Thymus (tissue), 11 donors: ENCODE measurements around the gene SUDS3. TPM values are rescaled to one million over a fixed set of nuclear protein-coding genes. Genes with fewer than 3 reads are reported as not detected.

Experiments used
- DNase-seq, 9 donors: peaks; one replicate each; pipeline ENCODE4 v3.0.0-alpha.2; 2013; ENCODE audit warnings: low spot score in 9 of 9, low read depth in 6 of 9, missing footprints in 1 of 9
- H3K27ac ChIP-seq, 2 donors: one replicate each; pipeline ENCODE4 v1.5.1; 2013; ENCODE audit warnings: control low read depth in 1 of 2, low read depth in 1 of 2, low read length in 1 of 2, mild to moderate bottlenecking in 1 of 2, moderate library complexity in 1 of 2
- H3K27me3 ChIP-seq, 2 donors: one replicate each; pipeline ENCODE4 v1.5.1; 2013; ENCODE audit warnings: low read length in 1 of 2; ENCODE audit not compliant: control insufficient read depth in 2 of 2, insufficient read depth in 1 of 2
- H3K36me3 ChIP-seq, 2 donors: one replicate each; pipeline ENCODE4 v1.5.1; 2013; ENCODE audit warnings: low read length in 1 of 2, mild to moderate bottlenecking in 1 of 2, moderate library complexity in 1 of 2; ENCODE audit not compliant: control insufficient read depth in 2 of 2, insufficient read depth in 2 of 2
- H3K4me1 ChIP-seq, 2 donors: one replicate each; pipeline ENCODE4 v1.5.1; 2013; ENCODE audit warnings: low read length in 2 of 2; ENCODE audit not compliant: control insufficient read depth in 2 of 2, insufficient read depth in 2 of 2
- H3K4me3 ChIP-seq, 2 donors: one replicate each; pipeline ENCODE4 v1.5.1; 2013; ENCODE audit warnings: low read length in 2 of 2, control low read depth in 1 of 2, mild to moderate bottlenecking in 1 of 2
- H3K9me3 ChIP-seq, 2 donors: one replicate each; pipeline ENCODE4 v1.5.1; 2013; ENCODE audit warnings: low read length in 1 of 2, mild to moderate bottlenecking in 1 of 2; ENCODE audit not compliant: control insufficient read depth in 2 of 2, insufficient read depth in 1 of 2
- WGBS: extraction: QIAGEN DNeasy Blood & Tissue Kit; methylation state at CpG from one replicate; pipeline ENCODE4 v1.1.7; 2013; 5-methylcytosine and 5-hydroxymethylcytosine counted together
- polyA plus RNA-seq: library from polyadenylated mRNA; stranded (reverse); fragments of 200-250 nt; gene quantifications from one replicate; pipeline ENCODE4 v1.2.3, GENCODE V29; 2013
- total RNA-seq: library from RNA; stranded (reverse); fragments of 120-200 nt; gene quantifications from one replicate; pipeline ENCODE4 v1.2.4, GENCODE V29; 2013
- donor health status: healthy.

Gene SUDS3
- total and polyA plus RNA-seq, 2 donors, result 19.3 to 21.8 TPM

DNA sequence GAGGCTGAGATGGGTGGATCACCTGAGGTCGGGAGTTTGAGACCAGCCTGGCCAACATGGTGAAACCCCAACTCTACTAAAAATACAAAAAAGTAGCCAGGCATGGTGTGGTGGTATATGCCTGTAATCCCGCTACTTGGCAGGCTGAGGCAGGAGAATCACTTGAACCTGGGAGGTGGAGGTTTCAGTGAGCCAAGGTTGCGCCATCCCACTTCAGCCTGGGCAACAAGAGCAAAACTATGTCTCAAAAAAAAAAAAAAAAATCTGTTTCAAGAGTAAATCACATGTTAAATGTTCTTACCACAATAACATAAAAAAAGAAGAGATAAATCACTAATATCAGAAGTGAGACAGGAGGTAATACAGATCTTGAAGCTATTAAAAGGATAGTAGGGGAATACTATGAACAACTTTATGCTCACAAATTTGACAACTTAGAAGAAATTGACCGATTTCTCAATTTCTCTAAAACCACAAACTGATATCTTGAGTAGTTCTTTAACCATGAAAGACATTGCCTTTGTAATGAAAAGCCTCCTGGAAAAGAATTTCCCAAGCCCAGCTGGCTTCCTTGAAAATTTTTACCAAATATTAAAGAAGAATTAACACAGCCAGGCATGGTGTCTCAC lies 41.3 kb upstream of the SUDS3 start:
- WGBS, result 97% methylated on average over 4 of the region's 4 CpGs
- Histone ChIP-seq H3K36me3 (peaks cover 0 to 2% of the 10 kb centered on the region in 2 donors), H3K27me3 (no peaks in the 10 kb centered on the region), H3K9me3 (no peaks in the 10 kb centered on the region), H3K27ac (no peak overlapping the region), H3K4me3 (no peak overlapping the region), H3K4me1 (no peaks in the 10 kb centered on the region)
- no peak for DNase-seq

DNA sequence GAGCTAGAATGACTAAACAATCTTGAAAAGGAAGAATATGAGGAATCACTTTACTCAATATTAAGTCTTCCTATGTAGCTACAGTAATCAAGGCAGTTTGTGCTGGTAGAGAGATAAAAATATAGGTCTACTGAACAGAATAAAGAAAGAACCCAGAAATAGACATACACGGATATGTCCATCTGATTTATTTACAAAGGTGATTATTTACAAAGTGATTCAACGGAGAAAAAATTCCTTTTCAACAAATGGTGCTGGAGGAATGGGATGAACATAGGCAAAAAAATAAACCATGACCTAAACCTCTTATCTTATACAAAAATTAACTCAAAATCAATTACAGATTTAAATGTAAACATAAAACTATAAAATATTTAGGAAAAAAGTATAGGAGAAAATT lies 40.2 kb upstream of the SUDS3 start:
- H3K4me3 ChIP-seq, result no peak overlapping the region
- no peak overlapping the region for H3K27ac ChIP-seq
- H3K9me3 ChIP-seq, result no peaks in the 10 kb centered on the region
- H3K4me1 ChIP-seq, result no peaks in the 10 kb centered on the region
- H3K27me3 ChIP-seq, result no peaks in the 10 kb centered on the region
- no peak for DNase-seq
- 99% methylated on average over 2 of the region's 2 CpGs for WGBS
- peaks cover 0 to 2% of the 10 kb centered on the region in 2 donors for H3K36me3 ChIP-seq

DNA sequence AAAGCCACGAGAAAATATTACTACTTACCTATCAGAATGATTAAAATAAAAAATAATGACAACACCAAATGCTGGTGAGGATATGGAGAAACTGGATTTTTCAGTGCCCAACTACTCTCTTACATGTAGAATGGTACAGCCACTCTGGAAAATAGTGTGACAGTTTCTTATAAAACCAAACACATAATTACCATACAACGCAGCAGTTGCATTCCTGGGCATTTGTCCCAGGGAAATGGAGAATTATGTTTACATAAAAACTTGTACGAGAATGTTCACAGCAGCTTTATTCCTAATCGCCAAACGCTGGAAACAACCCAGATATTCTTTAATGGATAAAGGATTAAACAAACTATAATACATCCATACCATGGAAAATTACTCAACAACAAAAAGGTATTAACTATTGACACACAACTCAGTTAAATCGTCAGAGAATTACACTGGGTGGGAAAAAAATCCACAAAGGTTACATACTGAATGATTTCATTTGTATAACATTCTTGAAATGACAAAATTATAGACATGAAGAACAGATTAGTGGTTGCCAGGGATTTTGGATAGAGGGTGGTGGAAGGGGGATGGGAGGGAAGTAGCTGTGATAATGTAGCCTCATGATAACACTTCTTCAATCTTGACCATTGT lies 39.0 kb upstream of the SUDS3 start:
- H3K4me1 ChIP-seq, result no peaks in the 10 kb centered on the region
- 96% methylated on average over 6 of the region's 6 CpGs for WGBS
- H3K4me3 ChIP-seq, result no peak overlapping the region
- no peak for DNase-seq
- H3K36me3 ChIP-seq, result peaks cover 0 to 2% of the 10 kb centered on the region in 2 donors
- H3K9me3 ChIP-seq, result no peaks in the 10 kb centered on the region
- H3K27me3 ChIP-seq, result no peaks in the 10 kb centered on the region
- no peak overlapping the region for H3K27ac ChIP-seq

DNA sequence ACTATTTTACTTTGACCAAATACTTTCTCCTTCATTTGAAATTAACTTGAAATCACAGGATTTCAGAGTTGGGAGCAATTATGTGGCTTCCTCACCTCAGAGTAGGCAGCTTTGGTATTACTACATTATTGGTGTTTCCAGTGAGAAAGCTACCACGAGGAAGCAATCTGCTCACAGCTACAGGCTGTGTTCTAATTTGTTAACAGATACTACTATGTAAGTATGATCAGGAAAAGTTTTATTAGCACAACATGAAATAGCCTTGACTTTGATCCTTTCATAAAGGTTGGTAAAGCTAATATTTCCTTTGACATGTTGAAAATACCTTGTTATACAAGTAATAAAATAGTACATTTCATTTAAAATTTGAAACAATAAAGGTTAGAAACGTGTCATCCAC lies 34.3 kb upstream of the SUDS3 start:
- Histone ChIP-seq H3K4me1 (no peaks in the 10 kb centered on the region), H3K27ac (no peak overlapping the region), H3K36me3 (no peaks in the 10 kb centered on the region), H3K27me3 (no peaks in the 10 kb centered on the region), H3K9me3 (no peaks in the 10 kb centered on the region), H3K4me3 (no peak overlapping the region)
- DNase-seq, result no peak
- WGBS, result 70% methylated on average over 2 of the region's 2 CpGs

DNA sequence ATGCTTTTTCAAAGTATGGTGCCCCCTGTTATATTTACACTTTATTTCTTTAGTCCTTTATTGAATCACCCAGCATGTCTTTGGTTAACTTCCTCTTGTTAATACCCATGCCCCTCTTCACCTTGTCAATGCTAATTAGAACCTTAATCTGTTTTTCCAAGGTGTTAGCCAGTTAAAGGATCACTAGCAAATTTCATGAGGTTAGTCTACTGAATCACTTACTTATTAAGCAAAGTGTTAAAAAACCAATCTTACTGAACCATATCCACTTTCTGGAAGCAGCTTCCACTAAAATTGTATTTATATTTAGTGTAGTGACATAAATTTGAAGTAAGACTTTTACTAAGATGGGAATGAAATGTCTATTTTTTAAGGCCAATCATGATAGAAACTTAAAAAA lies 31.5 kb upstream of the SUDS3 start:
- Histone ChIP-seq H3K9me3 (no peaks in the 10 kb centered on the region), H3K27me3 (no peaks in the 10 kb centered on the region), H3K4me3 (no peak overlapping the region), H3K27ac (no peak overlapping the region), H3K36me3 (no peaks in the 10 kb centered on the region), H3K4me1 (no peaks in the 10 kb centered on the region)
- no peak for DNase-seq

DNA sequence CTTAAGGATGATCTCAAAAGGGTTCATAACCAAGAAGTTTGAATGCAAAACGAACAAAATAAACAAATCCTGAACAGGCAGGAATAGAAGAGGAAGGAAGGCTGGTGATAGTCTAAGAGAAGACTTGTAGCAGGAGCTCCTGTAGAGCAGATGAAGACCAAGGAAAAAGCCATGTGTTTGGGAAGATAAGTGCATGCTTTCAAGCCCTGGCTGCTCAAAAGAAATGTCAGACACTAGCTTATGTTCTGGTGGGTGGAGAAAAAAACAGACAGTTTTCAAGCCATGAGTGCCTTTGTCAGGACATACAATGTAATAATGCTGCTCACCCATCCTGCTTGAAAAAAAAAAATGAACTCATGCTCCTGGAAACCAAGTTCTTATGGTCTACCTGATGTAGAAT lies 31.0 kb upstream of the SUDS3 start:
- H3K27ac ChIP-seq, result no peak overlapping the region
- no peak overlapping the region for H3K4me3 ChIP-seq
- WGBS, result 24% methylated on average over 1 of the region's 1 CpG
- H3K36me3 ChIP-seq, result no peaks in the 10 kb centered on the region
- no peaks in the 10 kb centered on the region for H3K27me3 ChIP-seq
- H3K4me1 ChIP-seq, result no peaks in the 10 kb centered on the region
- DNase-seq, result no peak
- H3K9me3 ChIP-seq, result no peaks in the 10 kb centered on the region

DNA sequence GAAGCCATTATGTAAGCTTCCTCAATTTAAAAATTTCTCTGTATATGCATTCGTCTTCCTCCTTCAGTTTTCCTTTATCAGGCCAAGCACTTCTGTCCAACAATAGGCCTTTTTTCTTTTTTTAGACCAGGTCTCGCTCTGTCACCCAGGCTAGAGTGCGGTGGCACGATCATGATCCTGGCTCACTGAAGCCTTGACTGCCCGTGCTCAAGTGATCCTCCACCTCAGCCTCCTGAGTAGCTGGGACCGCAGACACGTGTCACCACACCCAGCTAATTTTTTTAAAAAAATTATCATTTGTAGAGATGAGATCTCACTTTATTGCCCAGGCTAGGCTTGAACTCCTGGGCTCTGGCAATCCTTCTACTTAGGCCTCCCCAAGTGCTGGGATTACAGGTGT lies 29.5 kb upstream of the SUDS3 start:
- no peaks in the 10 kb centered on the region for H3K27me3 ChIP-seq

DNA sequence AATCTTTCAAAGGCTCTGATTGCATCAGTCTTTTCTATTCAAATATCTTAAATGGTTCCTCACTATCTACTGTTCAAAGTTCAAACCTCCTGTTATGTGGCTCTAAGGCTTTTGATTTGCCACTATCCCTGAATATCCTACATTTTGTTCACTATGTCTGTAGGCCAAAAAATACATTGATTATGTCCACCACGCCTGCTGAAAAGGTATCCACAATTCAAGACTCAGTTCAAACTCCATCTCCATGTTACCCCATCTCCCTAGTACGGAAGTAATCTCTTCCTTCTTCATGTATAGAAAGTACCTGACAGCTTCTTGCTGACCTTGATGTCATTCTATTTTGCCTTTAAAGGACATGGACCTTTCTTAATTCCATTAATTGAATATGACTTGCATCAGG lies 28.4 kb upstream of the SUDS3 start:
- Histone ChIP-seq H3K4me3 (no peak overlapping the region), H3K36me3 (no peaks in the 10 kb centered on the region), H3K4me1 (no peaks in the 10 kb centered on the region), H3K9me3 (no peaks in the 10 kb centered on the region), H3K27ac (no peak overlapping the region), H3K27me3 (no peaks in the 10 kb centered on the region)
- 94% methylated on average over 2 of the region's 2 CpGs for WGBS
- DNase-seq, result no peak

More for the DNA sequence above, 29.5 kb upstream of the SUDS3 start:
- Histone ChIP-seq H3K4me1 (no peaks in the 10 kb centered on the region), H3K4me3 (no peak overlapping the region), H3K9me3 (no peaks in the 10 kb centered on the region), H3K27ac (no peak overlapping the region), H3K36me3 (no peaks in the 10 kb centered on the region)
- DNase-seq, result no peak
- 80% methylated on average over 7 of the region's 7 CpGs for WGBS

DNA sequence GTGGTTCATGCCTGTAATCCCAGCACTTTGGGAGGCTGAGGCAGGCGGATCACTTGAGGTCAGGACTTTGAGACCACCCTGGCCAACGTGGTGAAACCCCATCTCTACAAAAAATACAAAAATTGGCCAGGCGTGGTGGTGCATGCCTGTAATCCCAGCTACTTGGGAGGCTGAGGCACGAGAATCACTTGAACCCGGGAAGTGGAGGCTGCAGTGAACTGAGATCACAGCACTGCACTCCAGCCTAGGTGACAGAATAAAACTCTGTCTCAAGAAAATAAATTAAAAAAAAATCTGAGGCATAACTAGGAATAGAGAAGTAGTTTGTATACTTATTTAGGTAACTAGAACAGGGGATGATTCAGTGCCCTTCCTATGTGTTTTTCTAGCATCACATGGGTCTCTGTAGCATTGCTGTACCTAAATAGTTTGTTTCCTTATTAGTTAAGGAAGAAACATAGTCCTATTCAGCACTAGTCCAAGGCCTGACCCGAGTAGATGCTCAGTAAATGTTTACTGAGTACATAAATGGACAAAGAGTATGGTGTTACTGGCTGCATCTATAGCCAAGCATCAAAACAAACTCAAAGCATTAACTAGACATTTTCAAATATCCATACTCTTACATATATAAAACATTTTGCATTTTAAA lies 25.3 kb upstream of the SUDS3 start:
- H3K36me3 ChIP-seq, result no peaks in the 10 kb centered on the region
- peaks cover 2 to 5% of the 10 kb centered on the region in 2 donors for H3K9me3 ChIP-seq
- no peak overlapping the region for H3K27ac ChIP-seq
- WGBS, result 97% methylated on average over 6 of the region's 6 CpGs
- H3K27me3 ChIP-seq, result no peaks in the 10 kb centered on the region
- H3K4me3 ChIP-seq, result no peak overlapping the region
- DNase-seq, result no peak
- no peaks in the 10 kb centered on the region for H3K4me1 ChIP-seq
